Osteoblast (primary cell): ENCODE results near the gene COL23A1. TPM values are rescaled to one million over a fixed set of nuclear protein-coding genes. Genes with fewer than 3 reads are reported as not detected.

Source experiments
- DNase-seq: peaks from one replicate; pipeline ENCODE4 v3.0.0; 2011; ENCODE audit warnings: low spot score, mixed read lengths; ENCODE audit not compliant: insufficient read length; ENCODE audit errors: missing footprints
- H2AFZ ChIP-seq: 2 replicates; pipeline ENCODE4 v1.6.0; 2011; ENCODE audit warnings: mild to moderate bottlenecking, low read length
- H3K27ac ChIP-seq: 2 replicates; pipeline ENCODE4 v1.5.1; 2011; ENCODE audit warnings: mild to moderate bottlenecking, low read depth, low read length, moderate library complexity
- H3K27me3 ChIP-seq: 2 replicates; pipeline ENCODE4 v1.6.0; 2012; ENCODE audit warnings: mild to moderate bottlenecking, control low read depth, inconsistent platforms, low read length, moderate library complexity; ENCODE audit not compliant: insufficient read depth
- H3K36me3 ChIP-seq: 2 replicates; pipeline ENCODE4 v1.5.1; 2011; ENCODE audit warnings: mild to moderate bottlenecking, low read length, control low read depth, moderate library complexity; ENCODE audit not compliant: insufficient read depth
- H3K4me1 ChIP-seq: 2 replicates; pipeline ENCODE4 v1.5.1; 2011; ENCODE audit warnings: mild to moderate bottlenecking, low read length, control low read depth, moderate library complexity; ENCODE audit not compliant: insufficient read depth
- H3K4me2 ChIP-seq: 2 replicates; pipeline ENCODE4 v1.6.0; 2011; ENCODE audit warnings: mild to moderate bottlenecking, low read length; ENCODE audit not compliant: insufficient read depth
- H3K4me3 ChIP-seq: fragments of 200-600 bp; sonication (generic); 3 replicates; pipeline ENCODE4 v1.5.1; 2012; ENCODE audit warnings: mild to moderate bottlenecking, low read length, inconsistent platforms; ENCODE audit not compliant: insufficient read depth
- H3K79me2 ChIP-seq: 2 replicates; pipeline ENCODE4 v1.6.0; 2012; ENCODE audit warnings: mild to moderate bottlenecking, low read length, control low read depth, inconsistent platforms; ENCODE audit not compliant: insufficient read depth
- H3K9me3 ChIP-seq: 2 replicates; pipeline ENCODE4 v1.5.1; 2011; ENCODE audit warnings: low read depth, low read length, control low read depth
- H4K20me1 ChIP-seq: 2 replicates; pipeline ENCODE4 v1.6.0; 2012; ENCODE audit warnings: mild to moderate bottlenecking, low read length, control low read depth; ENCODE audit not compliant: insufficient read depth
- total RNA-seq: library from RNA; depleted of rRNA; stranded (reverse); fragments of >200 nt; gene quantifications from 2 replicates; pipeline ENCODE4 v1.2.3, GENCODE V29; 2012
- TF ChIP-seq, protein P1 (sequence below): IDR thresholded peaks from 2 replicates; pipeline ENCODE4 v1.5.1; 2011; ENCODE audit warnings: mild to moderate bottlenecking, low read depth, low read length, moderate library complexity; ENCODE audit errors: extremely low read depth

The COL23A1 gene
- total RNA-seq, 1 donor = under 0.01 TPM

DNA sequence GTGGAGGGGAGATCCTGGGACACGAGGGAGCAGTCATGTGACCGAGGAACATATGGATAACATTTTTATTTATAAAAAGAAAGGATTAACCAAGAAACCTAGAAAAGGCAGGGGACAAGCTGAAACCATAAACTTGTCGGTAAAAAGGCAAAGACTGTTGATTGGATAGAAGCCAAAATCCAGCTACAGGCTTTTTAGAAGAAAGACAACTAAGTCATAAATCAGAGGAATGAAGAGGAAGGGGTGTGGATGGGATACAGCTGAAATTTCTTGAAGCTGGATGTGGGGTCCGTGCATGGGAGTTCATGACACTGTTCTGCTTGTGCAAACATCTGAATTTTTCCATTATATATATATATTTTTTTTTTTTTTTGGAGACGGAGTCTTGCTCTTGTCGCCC is 246.9 kb downstream of the COL23A1 start:
- H3K4me3 ChIP-seq = no peak overlapping the region
- H3K79me2 ChIP-seq = no peaks in the 10 kb centered on the region
- TF ChIP-seq, protein P1, sequence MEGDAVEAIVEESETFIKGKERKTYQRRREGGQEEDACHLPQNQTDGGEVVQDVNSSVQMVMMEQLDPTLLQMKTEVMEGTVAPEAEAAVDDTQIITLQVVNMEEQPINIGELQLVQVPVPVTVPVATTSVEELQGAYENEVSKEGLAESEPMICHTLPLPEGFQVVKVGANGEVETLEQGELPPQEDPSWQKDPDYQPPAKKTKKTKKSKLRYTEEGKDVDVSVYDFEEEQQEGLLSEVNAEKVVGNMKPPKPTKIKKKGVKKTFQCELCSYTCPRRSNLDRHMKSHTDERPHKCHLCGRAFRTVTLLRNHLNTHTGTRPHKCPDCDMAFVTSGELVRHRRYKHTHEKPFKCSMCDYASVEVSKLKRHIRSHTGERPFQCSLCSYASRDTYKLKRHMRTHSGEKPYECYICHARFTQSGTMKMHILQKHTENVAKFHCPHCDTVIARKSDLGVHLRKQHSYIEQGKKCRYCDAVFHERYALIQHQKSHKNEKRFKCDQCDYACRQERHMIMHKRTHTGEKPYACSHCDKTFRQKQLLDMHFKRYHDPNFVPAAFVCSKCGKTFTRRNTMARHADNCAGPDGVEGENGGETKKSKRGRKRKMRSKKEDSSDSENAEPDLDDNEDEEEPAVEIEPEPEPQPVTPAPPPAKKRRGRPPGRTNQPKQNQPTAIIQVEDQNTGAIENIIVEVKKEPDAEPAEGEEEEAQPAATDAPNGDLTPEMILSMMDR = no peak
- H2AFZ ChIP-seq = no peak overlapping the region
- no peaks in the 10 kb centered on the region for H3K36me3 ChIP-seq
- no peaks in the 10 kb centered on the region for H3K9me3 ChIP-seq
- H4K20me1 ChIP-seq = no peaks in the 10 kb centered on the region
- H3K4me2 ChIP-seq = no peak overlapping the region
- H3K4me1 ChIP-seq = no peaks in the 10 kb centered on the region
- no peak for DNase-seq
- H3K27me3 ChIP-seq = no peaks in the 10 kb centered on the region
- no peak overlapping the region for H3K27ac ChIP-seq

DNA sequence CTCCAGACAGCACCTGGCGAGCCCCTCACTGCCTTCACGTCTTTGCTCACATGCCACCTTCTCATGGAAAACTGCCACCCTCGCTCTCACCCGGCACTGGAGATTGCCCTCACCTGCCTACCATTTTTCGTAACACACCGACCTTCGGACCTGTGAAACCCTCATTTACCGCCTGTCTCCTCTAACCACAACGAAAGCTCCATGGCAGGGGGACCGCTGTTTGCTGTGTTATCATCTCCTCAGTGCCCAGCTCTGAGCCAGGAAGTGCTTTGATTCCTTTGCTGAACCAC is 248.4 kb downstream of the COL23A1 start:
- no peak overlapping the region for H3K27ac ChIP-seq
- no peaks in the 10 kb centered on the region for H4K20me1 ChIP-seq
- no peak for DNase-seq
- TF ChIP-seq, protein P1 = no peak
- no peak overlapping the region for H3K4me2 ChIP-seq
- no peak overlapping the region for H3K4me3 ChIP-seq
- H3K27me3 ChIP-seq = no peaks in the 10 kb centered on the region
- H3K79me2 ChIP-seq = no peaks in the 10 kb centered on the region
- H2AFZ ChIP-seq = no peak overlapping the region
- no peaks in the 10 kb centered on the region for H3K4me1 ChIP-seq
- no peaks in the 10 kb centered on the region for H3K36me3 ChIP-seq
- H3K9me3 ChIP-seq = no peaks in the 10 kb centered on the region

DNA sequence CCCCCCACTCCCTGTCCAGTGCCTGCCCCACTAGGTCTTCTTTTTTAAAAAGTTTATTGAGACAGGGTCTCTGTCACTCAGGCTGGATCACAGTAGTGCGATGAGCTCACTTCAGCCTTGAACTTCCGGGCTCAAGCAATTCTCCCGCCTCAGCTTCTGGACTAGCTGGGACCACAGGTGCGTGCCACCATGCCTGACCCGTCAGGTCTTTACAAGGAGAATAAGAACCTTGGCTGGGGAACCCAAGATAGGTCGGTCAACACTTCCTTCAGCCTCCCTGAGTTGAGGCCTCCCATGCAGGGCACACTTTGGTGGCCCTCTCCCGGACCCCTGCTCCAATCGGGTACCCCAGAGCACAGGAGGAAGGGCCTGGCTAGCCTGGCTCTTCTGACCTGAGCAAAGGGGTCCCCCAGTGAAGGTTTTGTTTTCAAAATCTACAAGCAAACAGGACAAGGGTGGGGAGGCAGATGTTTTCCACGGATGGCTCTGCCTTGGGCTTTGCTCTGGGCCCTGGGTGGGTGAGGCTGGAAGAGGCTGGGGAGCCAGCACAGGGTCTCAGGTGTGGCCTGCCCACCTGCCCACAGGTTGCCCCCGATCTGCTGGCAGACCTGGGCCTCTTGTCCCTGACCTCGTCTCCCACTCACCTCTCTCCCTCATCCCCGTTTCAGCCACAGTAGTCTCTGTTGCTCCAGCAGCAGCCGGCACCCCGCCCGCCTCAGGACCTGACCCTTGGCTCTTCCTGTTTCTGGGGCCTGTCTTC is 248.9 kb downstream of the COL23A1 start:
- Histone ChIP-seq H4K20me1 (no peaks in the 10 kb centered on the region), H3K79me2 (no peaks in the 10 kb centered on the region), H3K27ac (no peak overlapping the region), H2AFZ (no peak overlapping the region), H3K27me3 (no peaks in the 10 kb centered on the region), H3K4me3 (no peak overlapping the region), H3K36me3 (no peaks in the 10 kb centered on the region), H3K9me3 (no peaks in the 10 kb centered on the region), H3K4me1 (no peaks in the 10 kb centered on the region), H3K4me2 (no peak overlapping the region)
- TF ChIP-seq, protein P1 = no peak
- DNase-seq = no peak

DNA sequence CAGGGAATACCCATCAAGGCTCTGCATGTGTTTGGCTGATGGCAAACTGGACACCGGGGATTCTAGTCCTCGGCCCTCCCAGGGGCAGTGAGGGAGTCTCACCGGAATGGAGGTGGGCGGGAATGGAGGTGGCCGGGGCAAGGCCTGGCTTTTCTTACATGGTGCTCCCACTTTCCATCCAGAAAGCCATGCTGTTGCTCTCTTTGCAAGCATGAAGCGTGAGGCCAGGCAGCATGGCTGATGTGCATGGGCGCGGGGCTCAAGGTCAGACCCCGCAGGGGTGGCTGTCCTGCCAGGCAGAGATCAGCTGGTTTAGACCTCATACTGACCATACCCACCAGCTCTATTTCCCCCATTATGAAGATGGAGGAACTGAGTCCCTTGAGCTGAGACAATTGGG is 249.6 kb downstream of the COL23A1 start:
- Histone ChIP-seq H3K4me3 (no peak overlapping the region), H3K36me3 (no peaks in the 10 kb centered on the region), H3K4me1 (no peaks in the 10 kb centered on the region), H3K9me3 (no peaks in the 10 kb centered on the region), H3K79me2 (no peaks in the 10 kb centered on the region), H4K20me1 (no peaks in the 10 kb centered on the region), H3K27me3 (no peaks in the 10 kb centered on the region), H2AFZ (no peak overlapping the region), H3K27ac (no peak overlapping the region), H3K4me2 (no peak overlapping the region)
- DNase-seq = no peak
- TF ChIP-seq, protein P1 = no peak
